Measurements from ENCODE around the gene AFF1. TPM values are rescaled to one million over a fixed set of nuclear protein-coding genes. Genes with fewer than 3 reads are reported as not detected.

The AFF1 gene
- total and polyA plus RNA-seq, 2 experiments from 2014 or later, result 31.9 to 38.7 TPM

DNA sequence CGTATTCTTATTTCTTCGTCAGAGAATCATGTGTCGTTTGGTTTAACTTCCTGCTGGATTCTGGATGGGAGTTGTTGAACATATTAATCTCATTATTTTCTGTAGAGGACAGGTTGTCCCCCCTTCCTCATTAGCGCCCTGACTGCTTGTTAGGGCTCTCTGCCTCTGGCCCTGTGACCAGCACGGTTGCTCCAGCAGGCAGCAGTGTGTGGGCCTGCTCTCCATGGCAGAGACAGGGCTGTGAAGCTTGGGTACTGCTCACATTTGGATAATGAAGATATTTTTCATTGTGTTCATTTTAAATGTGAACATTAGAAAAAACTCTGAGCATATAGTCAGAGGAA is 182.9 kb downstream of the AFF1 start:
- peaks cover 42% of the 10 kb centered on the region for H3K79me2 ChIP-seq
- H3K27ac ChIP-seq, result peak overlapping the region; percentile 53
- H2AFZ ChIP-seq, result no peak overlapping the region
- no peaks in the 10 kb centered on the region for H4K20me1 ChIP-seq (ENCODE audit: insufficient read depth, poor library complexity, severe bottlenecking)
- no peak for TF ChIP-seq EZH2phosphoT487 (IDR thresholded peaks at IDR 0.05; ENCODE audit: low read depth, severe bottlenecking, unreplicated experiment)
- no peak overlapping the region for H3K4me3 ChIP-seq
- WGBS (ENCODE audit: low lambda C conversion rate, missing lambda C conversion rate), result 80% methylated on average over 5 of the region's 5 CpGs
- no peak for DNase-seq (ENCODE audit: low spot score)
- H3K9me2 ChIP-seq (replicated peaks; ENCODE audit: insufficient read depth), result no peaks in the 10 kb centered on the region
- no peak overlapping the region for H3K4me2 ChIP-seq
- no peaks in the 10 kb centered on the region for H3K36me3 ChIP-seq (replicated peaks; ENCODE audit: insufficient read depth, low read depth)
- H3K9me3 ChIP-seq (ENCODE audit: low read depth), result no peaks in the 10 kb centered on the region
- H3K27me3 ChIP-seq, result no peaks in the 10 kb centered on the region
- H3K4me1 ChIP-seq (ENCODE audit: insufficient read depth), result peaks cover 14% of the 10 kb centered on the region

DNA sequence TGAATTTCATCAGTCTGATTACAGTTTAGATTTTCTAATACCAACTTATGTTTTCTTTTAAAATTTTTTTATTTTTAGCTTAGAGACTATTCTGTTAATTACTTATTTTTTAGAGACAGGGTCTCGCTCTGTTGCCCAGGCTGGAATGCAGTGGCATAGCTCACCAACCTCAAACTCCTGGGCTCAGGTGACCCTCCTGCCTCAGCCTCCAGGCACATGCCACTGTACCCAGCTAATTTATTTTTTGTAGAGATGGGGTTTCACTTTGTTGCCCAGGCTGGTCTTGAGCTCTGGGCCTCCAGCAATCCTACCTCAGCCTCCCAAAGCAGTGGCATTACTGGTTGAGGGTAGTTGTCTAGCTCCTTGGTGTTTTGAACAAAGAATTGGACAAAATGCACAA is 183.6 kb downstream of the AFF1 start:
- Histone ChIP-seq H3K27me3 (no peaks in the 10 kb centered on the region), H3K36me3 (replicated peaks; ENCODE audit: insufficient read depth, low read depth) (no peaks in the 10 kb centered on the region), H2AFZ (no peak overlapping the region), H3K4me2 (no peak overlapping the region), H4K20me1 (ENCODE audit: insufficient read depth, poor library complexity, severe bottlenecking) (no peaks in the 10 kb centered on the region), H3K9me2 (replicated peaks; ENCODE audit: insufficient read depth) (no peaks in the 10 kb centered on the region), H3K27ac (no peak overlapping the region), H3K9me3 (ENCODE audit: low read depth) (no peaks in the 10 kb centered on the region), H3K79me2 (peaks cover 43% of the 10 kb centered on the region), H3K4me1 (ENCODE audit: insufficient read depth) (peaks cover 14% of the 10 kb centered on the region), H3K4me3 (no peak overlapping the region)
- 100% methylated on average over 1 of the region's 1 CpG for WGBS (ENCODE audit: low lambda C conversion rate, missing lambda C conversion rate)
- no peak for TF ChIP-seq EZH2phosphoT487 (IDR thresholded peaks at IDR 0.05; ENCODE audit: low read depth, severe bottlenecking, unreplicated experiment)
- TF ChIP-seq EZH2 (IDR thresholded peaks at IDR 0.05; ENCODE audit: borderline replicate concordance), result no peak
- TF ChIP-seq, protein P1, sequence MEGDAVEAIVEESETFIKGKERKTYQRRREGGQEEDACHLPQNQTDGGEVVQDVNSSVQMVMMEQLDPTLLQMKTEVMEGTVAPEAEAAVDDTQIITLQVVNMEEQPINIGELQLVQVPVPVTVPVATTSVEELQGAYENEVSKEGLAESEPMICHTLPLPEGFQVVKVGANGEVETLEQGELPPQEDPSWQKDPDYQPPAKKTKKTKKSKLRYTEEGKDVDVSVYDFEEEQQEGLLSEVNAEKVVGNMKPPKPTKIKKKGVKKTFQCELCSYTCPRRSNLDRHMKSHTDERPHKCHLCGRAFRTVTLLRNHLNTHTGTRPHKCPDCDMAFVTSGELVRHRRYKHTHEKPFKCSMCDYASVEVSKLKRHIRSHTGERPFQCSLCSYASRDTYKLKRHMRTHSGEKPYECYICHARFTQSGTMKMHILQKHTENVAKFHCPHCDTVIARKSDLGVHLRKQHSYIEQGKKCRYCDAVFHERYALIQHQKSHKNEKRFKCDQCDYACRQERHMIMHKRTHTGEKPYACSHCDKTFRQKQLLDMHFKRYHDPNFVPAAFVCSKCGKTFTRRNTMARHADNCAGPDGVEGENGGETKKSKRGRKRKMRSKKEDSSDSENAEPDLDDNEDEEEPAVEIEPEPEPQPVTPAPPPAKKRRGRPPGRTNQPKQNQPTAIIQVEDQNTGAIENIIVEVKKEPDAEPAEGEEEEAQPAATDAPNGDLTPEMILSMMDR (IDR thresholded peaks at IDR 0.05; ENCODE audit: poor library complexity), result no peak
- DNase-seq (ENCODE audit: low spot score), result no peak

DNA sequence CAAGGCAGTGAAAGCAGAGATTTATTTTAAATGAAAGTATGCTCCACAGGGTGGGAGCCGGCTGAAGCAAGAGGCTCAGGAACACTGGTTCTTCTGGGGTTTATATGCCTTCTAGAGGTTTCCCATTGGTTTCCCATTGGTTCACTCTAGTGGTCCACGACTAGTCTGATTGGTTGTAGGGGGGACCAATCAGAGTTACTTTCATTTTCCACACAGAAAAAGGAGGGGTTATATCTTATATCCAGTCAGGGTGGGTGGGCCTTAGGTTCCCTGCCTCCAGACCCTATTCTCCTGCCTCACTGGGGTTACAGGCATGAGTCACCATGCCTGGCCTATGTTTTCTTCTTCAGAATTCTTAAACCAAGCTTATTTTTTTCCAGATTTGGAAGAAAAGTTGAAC is 184.0 kb downstream of the AFF1 start:
- Histone ChIP-seq H3K36me3 (replicated peaks; ENCODE audit: insufficient read depth, low read depth) (no peaks in the 10 kb centered on the region), H4K20me1 (ENCODE audit: insufficient read depth, poor library complexity, severe bottlenecking) (no peaks in the 10 kb centered on the region), H3K9me3 (ENCODE audit: low read depth) (no peaks in the 10 kb centered on the region), H3K4me1 (ENCODE audit: insufficient read depth) (peaks cover 14% of the 10 kb centered on the region), H3K79me2 (peaks cover 46% of the 10 kb centered on the region), H3K4me3 (no peak overlapping the region), H2AFZ (no peak overlapping the region), H3K27me3 (no peaks in the 10 kb centered on the region), H3K4me2 (no peak overlapping the region), H3K27ac (no peak overlapping the region), H3K9me2 (replicated peaks; ENCODE audit: insufficient read depth) (no peaks in the 10 kb centered on the region)
- WGBS (ENCODE audit: low lambda C conversion rate, missing lambda C conversion rate), result 100% methylated on average over 2 of the region's 2 CpGs
- no peak for TF ChIP-seq EZH2 (IDR thresholded peaks at IDR 0.05; ENCODE audit: borderline replicate concordance)
- TF ChIP-seq, protein P1 (IDR thresholded peaks at IDR 0.05; ENCODE audit: poor library complexity), result no peak
- TF ChIP-seq EZH2phosphoT487 (IDR thresholded peaks at IDR 0.05; ENCODE audit: low read depth, severe bottlenecking, unreplicated experiment), result no peak
- DNase-seq (ENCODE audit: low spot score), result no peak

DNA sequence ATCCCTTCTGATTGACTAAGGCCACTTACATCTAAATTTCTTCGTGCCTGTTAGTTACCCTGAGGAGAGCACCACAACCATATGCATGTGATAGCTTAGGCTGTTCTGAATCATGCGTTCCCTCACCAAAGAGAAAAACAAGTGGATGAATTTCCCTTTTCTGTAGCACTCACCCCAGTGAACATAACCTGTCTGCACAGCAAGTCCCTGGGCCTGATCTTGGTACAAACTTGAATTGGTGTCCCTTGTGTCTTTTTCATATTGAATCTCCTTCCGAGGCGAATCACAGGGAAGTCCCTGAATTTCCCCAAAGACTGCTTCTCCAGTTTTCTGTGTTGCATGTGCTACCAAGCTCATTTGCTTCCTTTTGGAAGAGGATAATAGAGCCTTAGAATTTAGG is 185.2 kb downstream of the AFF1 start:
- no peak for DNase-seq (ENCODE audit: low spot score)
- peaks cover 56% of the 10 kb centered on the region for H3K79me2 ChIP-seq
- WGBS (ENCODE audit: low lambda C conversion rate, missing lambda C conversion rate), result 98% methylated on average over 4 of the region's 4 CpGs
- H3K27ac ChIP-seq, result peak overlapping the region; percentile 70
- peaks cover 14% of the 10 kb centered on the region for H3K4me1 ChIP-seq (ENCODE audit: insufficient read depth)
- no peaks in the 10 kb centered on the region for H3K9me3 ChIP-seq (ENCODE audit: low read depth)
- H3K36me3 ChIP-seq (replicated peaks; ENCODE audit: insufficient read depth, low read depth), result no peaks in the 10 kb centered on the region
- TF ChIP-seq, protein P1 (IDR thresholded peaks at IDR 0.05; ENCODE audit: poor library complexity), result no peak
- TF ChIP-seq EZH2phosphoT487 (IDR thresholded peaks at IDR 0.05; ENCODE audit: low read depth, severe bottlenecking, unreplicated experiment) (no peak), EZH2 (IDR thresholded peaks at IDR 0.05; ENCODE audit: borderline replicate concordance) (no peak)
- no peak overlapping the region for H3K4me2 ChIP-seq
- H3K9me2 ChIP-seq (replicated peaks; ENCODE audit: insufficient read depth), result no peaks in the 10 kb centered on the region
- no peaks in the 10 kb centered on the region for H3K27me3 ChIP-seq
- H3K4me3 ChIP-seq, result no peak overlapping the region
- no peaks in the 10 kb centered on the region for H4K20me1 ChIP-seq (ENCODE audit: insufficient read depth, poor library complexity, severe bottlenecking)
- no peak overlapping the region for H2AFZ ChIP-seq
